ENCODE data around the gene EBF3.

The EBF3 gene

GRCh38 chr10:129896860-129897200, 67.2 kb downstream of the EBF3 start:
- H3K4me3 ChIP-seq (ENCODE audit: severe bottlenecking) = no peak overlapping the region
- no peaks in the 10 kb centered on the region for H3K9me3 ChIP-seq (ENCODE audit: severe bottlenecking)
- H3K4me1 ChIP-seq (ENCODE audit: insufficient read depth, poor library complexity, severe bottlenecking) = no peaks in the 10 kb centered on the region
- no peak overlapping the region for H3K27ac ChIP-seq (ENCODE audit: poor library complexity, severe bottlenecking)
- no peaks in the 10 kb centered on the region for H3K36me3 ChIP-seq (ENCODE audit: low read depth)
- TF ChIP-seq CTCF (IDR thresholded peaks at IDR 0.05; ENCODE audit: poor library complexity, severe bottlenecking) = no peak
- DNase-seq (ENCODE audit: low spot score) = no peak
- peaks cover 3% of the 10 kb centered on the region for H3K27me3 ChIP-seq (ENCODE audit: insufficient read depth, poor library complexity, severe bottlenecking)
- ATAC-seq (ENCODE audit: low read depth) = no peak

GRCh38 chr10:129896136-129896859, 67.8 kb downstream of the EBF3 start:
- no peak for TF ChIP-seq CTCF (IDR thresholded peaks at IDR 0.05; ENCODE audit: poor library complexity, severe bottlenecking)
- H3K9me3 ChIP-seq (ENCODE audit: severe bottlenecking) = no peaks in the 10 kb centered on the region
- H3K4me3 ChIP-seq (ENCODE audit: severe bottlenecking) = no peak overlapping the region
- H3K27ac ChIP-seq (ENCODE audit: poor library complexity, severe bottlenecking) = no peak overlapping the region
- no peaks in the 10 kb centered on the region for H3K4me1 ChIP-seq (ENCODE audit: insufficient read depth, poor library complexity, severe bottlenecking)
- H3K27me3 ChIP-seq (ENCODE audit: insufficient read depth, poor library complexity, severe bottlenecking) = peaks cover 3% of the 10 kb centered on the region
- ATAC-seq (ENCODE audit: low read depth) = no peak
- DNase-seq (ENCODE audit: low spot score) = no peak
- no peaks in the 10 kb centered on the region for H3K36me3 ChIP-seq (ENCODE audit: low read depth)

- DNase-seq (ENCODE audit: low spot score) = no peak
- TF ChIP-seq CTCF (IDR thresholded peaks at IDR 0.05; ENCODE audit: poor library complexity, severe bottlenecking) = no peak
- no peaks in the 10 kb centered on the region for H3K36me3 ChIP-seq (ENCODE audit: low read depth)
- no peaks in the 10 kb centered on the region for H3K9me3 ChIP-seq (ENCODE audit: severe bottlenecking)
- H3K27ac ChIP-seq (ENCODE audit: poor library complexity, severe bottlenecking) = no peak overlapping the region
- peaks cover 3% of the 10 kb centered on the region for H3K27me3 ChIP-seq (ENCODE audit: insufficient read depth, poor library complexity, severe bottlenecking)
- no peak for ATAC-seq (ENCODE audit: low read depth)
- no peaks in the 10 kb centered on the region for H3K4me1 ChIP-seq (ENCODE audit: insufficient read depth, poor library complexity, severe bottlenecking)
- no peak overlapping the region for H3K4me3 ChIP-seq (ENCODE audit: severe bottlenecking)
Measured at GRCh38 chr10:129895811-129896135, 68.3 kb downstream of the EBF3 start.

GRCh38 chr10:129894698-129895097, 69.4 kb downstream of the EBF3 start:
- DNase-seq (ENCODE audit: low spot score) (no peak), ATAC-seq (ENCODE audit: low read depth) (no peak)
- peaks cover 1% of the 10 kb centered on the region for H3K27me3 ChIP-seq (ENCODE audit: insufficient read depth, poor library complexity, severe bottlenecking)
- no peaks in the 10 kb centered on the region for H3K36me3 ChIP-seq (ENCODE audit: low read depth)
- no peak for TF ChIP-seq CTCF (IDR thresholded peaks at IDR 0.05; ENCODE audit: poor library complexity, severe bottlenecking)
- H3K4me1 ChIP-seq (ENCODE audit: insufficient read depth, poor library complexity, severe bottlenecking) = no peaks in the 10 kb centered on the region
- H3K9me3 ChIP-seq (ENCODE audit: severe bottlenecking) = no peaks in the 10 kb centered on the region
- H3K4me3 ChIP-seq (ENCODE audit: severe bottlenecking) = no peak overlapping the region
- no peak overlapping the region for H3K27ac ChIP-seq (ENCODE audit: poor library complexity, severe bottlenecking)

Measured in RWPE2 (cell line).